DOHH2 (cell line): ENCODE results near the gene DIS3L2.

ENCODE experiments used
- CTCF ChIP-seq: fragments of 200-600 bp; sonication (generic); IDR thresholded peaks from one replicate; pipeline ENCODE4 v1.5.1; 2014; ENCODE audit warnings: antibody characterized with exemption, mild to moderate bottlenecking, low read depth, low read length; ENCODE audit not compliant: poor library complexity, severe bottlenecking
- EZH2phosphoT487 ChIP-seq: fragments of 200-600 bp; sonication (generic); IDR thresholded peaks from 2 replicates; pipeline ENCODE4 v1.6.1; 2017; ENCODE audit warnings: borderline replicate concordance, mild to moderate bottlenecking, antibody characterized with exemption, low read length, moderate library complexity, mixed read lengths

- TF ChIP-seq EZH2phosphoT487: no peak
- no peak for TF ChIP-seq CTCF
Measured at GRCh38 chr2:232238108-232238507, 276.6 kb downstream of the DIS3L2 start.
